Measurements from ENCODE around the gene P2RY8. TPM values are rescaled to one million over a fixed set of nuclear protein-coding genes. Genes with fewer than 3 reads are reported as not detected.
A peak's percentile ranks its signal among the peaks of the same experiment; 100 is the strongest.

Gene P2RY8
- total and polyA plus RNA-seq, 2 experiments from 2014 or later, result not detected

DNA sequence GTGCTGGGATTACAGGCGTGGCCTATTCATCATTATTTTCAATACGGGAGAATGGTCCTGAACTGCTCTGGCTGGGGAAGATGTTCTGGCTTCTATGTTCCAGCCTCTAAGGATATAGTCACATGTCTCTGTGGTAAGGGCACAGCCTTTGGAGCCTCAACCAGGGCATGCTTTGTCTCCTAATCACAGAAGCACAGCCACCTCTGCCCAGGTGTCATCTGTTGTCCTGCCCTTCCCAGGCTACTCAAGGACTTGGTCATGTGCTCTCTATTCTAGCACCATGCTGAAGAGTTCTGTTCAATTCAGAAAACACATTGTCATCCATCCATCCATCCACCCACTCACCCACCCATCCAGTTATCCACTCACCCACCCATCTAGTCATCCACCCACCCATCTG lies 113.8 kb downstream of the P2RY8 start:
- no peak for DNase-seq (ENCODE audit: low read depth in 1 of 2, low spot score in 1 of 2)
- Histone ChIP-seq H3K9me3 (ENCODE audit: low read depth) (no peaks in the 10 kb centered on the region), H3K27me3 (no peaks in the 10 kb centered on the region), H3K27ac (no peak overlapping the region), H3K4me3 (no peak overlapping the region), H3K4me1 (ENCODE audit: low read depth) (no peaks in the 10 kb centered on the region), H3K36me3 (no peaks in the 10 kb centered on the region)
- no peak for TF ChIP-seq CTCF (IDR thresholded peaks at IDR 0.05; ENCODE audit: low read depth, low read length)

DNA sequence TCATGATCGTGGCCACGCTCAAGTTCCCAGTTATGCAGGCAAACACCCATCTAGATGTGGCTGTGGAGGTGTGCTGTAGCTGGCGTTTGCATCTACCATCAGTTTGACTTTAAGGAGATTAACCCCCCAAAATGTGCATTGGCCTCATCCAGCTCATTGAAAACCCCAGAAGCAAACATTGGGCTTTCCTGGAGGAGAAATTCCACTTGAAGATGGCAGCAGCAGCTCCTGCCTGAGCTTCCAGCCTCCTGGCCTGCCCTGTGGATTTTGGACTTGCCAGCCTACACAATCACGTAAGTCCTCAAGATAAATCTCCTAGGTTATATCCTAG lies 114.9 kb downstream of the P2RY8 start:
- H3K27me3 ChIP-seq, result no peaks in the 10 kb centered on the region
- DNase-seq (ENCODE audit: low read depth in 1 of 2, low spot score in 1 of 2), result no peak
- TF ChIP-seq CTCF (IDR thresholded peaks at IDR 0.05; ENCODE audit: low read depth, low read length), result no peak
- no peak overlapping the region for H3K4me3 ChIP-seq
- no peaks in the 10 kb centered on the region for H3K36me3 ChIP-seq
- H3K9me3 ChIP-seq (ENCODE audit: low read depth), result no peaks in the 10 kb centered on the region
- H3K27ac ChIP-seq, result no peak overlapping the region
- no peaks in the 10 kb centered on the region for H3K4me1 ChIP-seq (ENCODE audit: low read depth)

DNA sequence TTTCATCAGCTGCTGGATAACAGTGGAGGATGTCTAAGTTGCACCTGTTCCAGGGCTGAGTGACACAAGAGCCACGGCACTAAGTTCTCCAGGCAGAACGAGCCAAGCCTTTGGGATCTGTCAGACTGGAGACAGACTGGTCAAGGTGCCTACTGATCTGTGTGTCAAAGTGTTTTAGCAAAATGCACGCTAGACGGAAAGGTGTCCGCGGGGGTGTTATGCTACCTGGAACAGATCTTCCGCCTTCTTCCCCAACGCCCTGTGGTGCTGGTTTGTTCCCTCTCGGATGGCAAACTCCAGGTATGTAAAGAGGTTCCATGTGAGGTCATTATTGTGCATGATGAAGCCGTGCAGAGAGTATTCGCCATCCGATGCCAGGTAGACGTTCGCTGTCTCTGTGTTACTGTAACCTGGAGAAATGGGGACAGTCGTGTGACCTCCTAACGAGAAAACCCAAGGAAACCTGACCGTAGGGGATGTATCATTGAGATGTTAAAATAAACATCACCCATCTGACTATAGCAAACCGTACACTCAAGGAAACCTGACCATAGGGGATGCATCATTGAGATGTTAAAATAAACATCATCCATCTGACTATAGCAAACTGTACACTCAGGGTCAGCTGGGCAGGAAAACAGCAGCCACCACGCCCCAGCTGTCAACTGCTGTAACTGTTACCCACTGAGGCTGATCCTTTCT lies 115.4 kb downstream of the P2RY8 start:
- Histone ChIP-seq H3K4me1 (ENCODE audit: low read depth) (no peaks in the 10 kb centered on the region), H3K27ac (no peak overlapping the region), H3K9me3 (ENCODE audit: low read depth) (no peaks in the 10 kb centered on the region), H3K4me3 (no peak overlapping the region), H3K36me3 (no peaks in the 10 kb centered on the region), H3K27me3 (no peaks in the 10 kb centered on the region)
- TF ChIP-seq CTCF (IDR thresholded peaks at IDR 0.05; ENCODE audit: low read depth, low read length), result no peak
- DNase-seq (ENCODE audit: low read depth in 1 of 2, low spot score in 1 of 2), result no peak

- no peak for DNase-seq (ENCODE audit: low read depth in 1 of 2, low spot score in 1 of 2)
- no peak for TF ChIP-seq CTCF (IDR thresholded peaks at IDR 0.05; ENCODE audit: low read depth, low read length)
These were observed 116.6 kb downstream of the P2RY8 start for GRCh38 chrX:1420371-1420770.

GRCh38 chrX:1419545-1420355 lies 117.2 kb downstream of the P2RY8 start:
- no peak for DNase-seq (ENCODE audit: low read depth in 1 of 2, low spot score in 1 of 2)
- TF ChIP-seq CTCF (IDR thresholded peaks at IDR 0.05; ENCODE audit: low read depth, low read length), result no peak

More at GRCh38 chrX:1420371-1420770, 116.6 kb downstream of the P2RY8 start:
- peak overlapping the region; percentile 66 for H3K27ac ChIP-seq
- no peaks in the 10 kb centered on the region for H3K4me1 ChIP-seq (ENCODE audit: low read depth)
- H3K27me3 ChIP-seq, result no peaks in the 10 kb centered on the region
- no peaks in the 10 kb centered on the region for H3K9me3 ChIP-seq (ENCODE audit: low read depth)
- H3K36me3 ChIP-seq, result no peaks in the 10 kb centered on the region
- no peak overlapping the region for H3K4me3 ChIP-seq

More at GRCh38 chrX:1419545-1420355, 117.2 kb downstream of the P2RY8 start:
- no peaks in the 10 kb centered on the region for H3K27me3 ChIP-seq
- no peaks in the 10 kb centered on the region for H3K9me3 ChIP-seq (ENCODE audit: low read depth)
- no peaks in the 10 kb centered on the region for H3K36me3 ChIP-seq
- H3K4me1 ChIP-seq (ENCODE audit: low read depth), result no peaks in the 10 kb centered on the region
- H3K27ac ChIP-seq, result no peak overlapping the region
- no peak overlapping the region for H3K4me3 ChIP-seq
